Tibial nerve (tissue), 4 donors: Measurements from ENCODE around the gene PMF1. TPM values are rescaled to one million over a fixed set of nuclear protein-coding genes. Genes with fewer than 3 reads are reported as not detected.

ENCODE experiments used
- DNase-seq, 2 donors: peaks; one replicate each; pipeline ENCODE4 v3.0.0-alpha.2; 2019; ENCODE audit warnings: low spot score in 2 of 2
- H3K27ac ChIP-seq, 4 donors: fragments of 200-600 bp; sonication (generic) in 3 of 4; one replicate each; pipeline ENCODE4 v1.5.1; 2017 to 2019; ENCODE audit warnings: mild to moderate bottlenecking in 1 of 4
- H3K27me3 ChIP-seq, 2 donors: fragments of 200-600 bp; sonication (generic) in 1 of 2; one replicate each; pipeline versions ENCODE4 v1.5.1 to v1.6.0; 2017 to 2019
- H3K36me3 ChIP-seq, 3 donors: fragments of 200-600 bp; sonication (generic); one replicate each; pipeline ENCODE4 v1.5.1; 2018 to 2019
- H3K4me1 ChIP-seq, 4 donors: fragments of 200-600 bp; sonication (generic) in 3 of 4; one replicate each; pipeline ENCODE4 v1.5.1; 2017 to 2019
- H3K4me3 ChIP-seq, 4 donors: fragments of 200-600 bp; sonication (generic) in 3 of 4; one replicate each; pipeline ENCODE4 v1.5.1; 2017 to 2019; ENCODE audit warnings: mild to moderate bottlenecking in 1 of 4, moderate library complexity in 1 of 4
- H3K9me3 ChIP-seq, 4 donors: fragments of 200-600 bp; sonication (generic) in 3 of 4; one replicate each; pipeline ENCODE4 v1.5.1; 2017 to 2019
- CTCF ChIP-seq, 5 experiments: fragments of 200-600 bp in 3 of 5; fragments of 450-650 bp in 2 of 5; sonication (generic) in 3 of 5; IDR thresholded peaks; one replicate each; pipeline ENCODE4 v1.5.1; 2016 to 2019; ENCODE audit warnings: antibody characterized with exemption in 5 of 5, mild to moderate bottlenecking in 3 of 5, moderate library complexity in 2 of 5
- EP300 ChIP-seq, 2 donors: sonication (generic); formaldehyde crosslinking; IDR thresholded peaks; one replicate each; pipeline ENCODE4 v1.6.1; 2017; ENCODE audit warnings: antibody characterized with exemption in 2 of 2, mild to moderate bottlenecking in 1 of 2
- POLR2A ChIP-seq, 2 donors: fragments of 450-650 bp; IDR thresholded peaks; one replicate each; pipeline ENCODE4 v1.6.1; 2017; ENCODE audit warnings: antibody characterized with exemption in 2 of 2, mild to moderate bottlenecking in 2 of 2, moderate library complexity in 2 of 2
- WGBS, 2 donors: methylation state at CpG; one replicate each; pipeline ENCODE4 v1.1.5; 2018; 5-methylcytosine and 5-hydroxymethylcytosine counted together
- total RNA-seq, 4 donors: library from RNA; depleted of rRNA; stranded (reverse); fragments of >200 nt; gene quantifications; one replicate each; pipeline ENCODE4 v1.1.0, GENCODE V29; 2016

PMF1 gene
- total RNA-seq, 4 donors from 2014 or later, result 41.7 to 67.1 (median 49.1) TPM

GRCh38 chr1:156281693-156282478 is 69.1 kb downstream of the PMF1 start:
- WGBS, 2 donors, result 6 to 7% methylated on average over 22 of the region's 22 CpGs
- peak overlapping the region; percentile 55 to 92 (median 90) for H3K27ac ChIP-seq
- H3K4me1 ChIP-seq, result peaks cover 0 to 47% (median 16%) of the 10 kb centered on the region in 4 donors
- no peak for DNase-seq
- H3K36me3 ChIP-seq, result peaks cover 0 to 39% (median 11%) of the 10 kb centered on the region in 3 donors
- H3K27me3 ChIP-seq, result no peaks in the 10 kb centered on the region
- TF ChIP-seq POLR2A (IDR thresholded peaks at IDR 0.05) (no peak), CTCF (IDR thresholded peaks at IDR 0.05) (no peak), EP300 (IDR thresholded peaks at IDR 0.05) (no peak)
- H3K4me3 ChIP-seq, result peak overlapping the region; percentile 65 to 94 (median 78)
- H3K9me3 ChIP-seq, result no peaks in the 10 kb centered on the region

- H3K4me3 ChIP-seq, result peak within 1 kb of the TSS; percentile 65 to 94 (median 78)
- 0 to 1% methylated on average over 39 to 47 of the region's 50 CpGs for WGBS, 2 donors
- H3K27ac ChIP-seq, result peak within 1 kb of the TSS; percentile 55 to 92 (median 90)
- peaks cover 0 to 31% (median 8%) of the 10 kb centered on the region in 3 donors for H3K36me3 ChIP-seq
- peaks cover 0 to 47% (median 16%) of the 10 kb centered on the region in 4 donors for H3K4me1 ChIP-seq
- DNase-seq, result peak; percentile 91 to 93
- TF ChIP-seq EP300 (IDR thresholded peaks at IDR 0.05) (peak; percentile 87 to 94), CTCF (IDR thresholded peaks at IDR 0.05) (peak in 1 of 5 experiments; percentile 39), POLR2A (IDR thresholded peaks at IDR 0.05) (peak; percentile 59 to 83)
- no peaks in the 10 kb centered on the region for H3K27me3 ChIP-seq
- no peaks in the 10 kb centered on the region for H3K9me3 ChIP-seq
Observed at GRCh38 chr1:156282479-156283222, 69.8 kb downstream of the PMF1 start, which contains the start of gene SMG5. SMG5 (minus strand) TSS chr1:156282825; CDS start chr1:156282680, 145 bp downstream.

GRCh38 chr1:156283521-156283920 is 70.7 kb downstream of the PMF1 start:
- no peaks in the 10 kb centered on the region for H3K27me3 ChIP-seq
- peak overlapping the region in 1 of 4 donors; percentile 88 for H3K27ac ChIP-seq
- H3K4me1 ChIP-seq, result peaks cover 0 to 47% (median 16%) of the 10 kb centered on the region in 4 donors
- DNase-seq, result no peak
- 81 to 86% methylated on average over 1 of the region's 1 CpG for WGBS, 2 donors
- TF ChIP-seq EP300 (IDR thresholded peaks at IDR 0.05) (no peak), POLR2A (IDR thresholded peaks at IDR 0.05) (no peak), CTCF (IDR thresholded peaks at IDR 0.05) (no peak)
- H3K9me3 ChIP-seq, result no peaks in the 10 kb centered on the region
- H3K4me3 ChIP-seq, result peak overlapping the region; percentile 65 to 94 (median 78)
- H3K36me3 ChIP-seq, result peaks cover 0 to 25% (median 5%) of the 10 kb centered on the region in 3 donors

GRCh38 chr1:156284112-156284511 is 71.3 kb downstream of the PMF1 start, which contains the start of gene TMEM79:
TMEM79 (plus strand) TSS chr1:156284325; CDS start chr1:156285227, 902 bp downstream.
- Histone ChIP-seq H3K36me3 (peaks cover 0 to 25% (median 0%) of the 10 kb centered on the region in 3 donors), H3K4me1 (peaks cover 0 to 42% (median 16%) of the 10 kb centered on the region in 4 donors), H3K27me3 (no peaks in the 10 kb centered on the region), H3K9me3 (no peaks in the 10 kb centered on the region), H3K27ac (peak within 1 kb of the TSS in 2 of 4 donors; percentile 88 to 92), H3K4me3 (peak within 1 kb of the TSS; percentile 65 to 94 (median 78))
- no peak for TF ChIP-seq EP300 (IDR thresholded peaks at IDR 0.05)
- TF ChIP-seq CTCF (IDR thresholded peaks at IDR 0.05), result no peak
- TF ChIP-seq POLR2A (IDR thresholded peaks at IDR 0.05), result no peak
- DNase-seq, result no peak
- 86 to 94% methylated on average over 7 of the region's 7 CpGs for WGBS, 2 donors
